Natural killer cell (primary cell): ENCODE results near the gene GOLPH3. TPM values are rescaled to one million over a fixed set of nuclear protein-coding genes. Genes with fewer than 3 reads are reported as not detected.

Source experiments
- ATAC-seq, 3 donors: fragments of 150-1000 bp in 2 of 3; fragments of 200-7000 bp in 1 of 3; cut with Tn5 transposase; 1 replicate in 1 of 3; 2 replicates in 2 of 3; pipeline ENCODE4 v1.10.0; 2021; ENCODE audit warnings: mild to moderate bottlenecking in 2 of 3, moderate library complexity in 2 of 3
- DNase-seq, 2 donors: peaks; one replicate each; pipeline versions ENCODE4 v3.0.0 to v3.0.0-alpha.2; 2013 to 2021; ENCODE audit warnings: mixed read lengths in 1 of 2
- H3K27ac ChIP-seq: one replicate; pipeline ENCODE4 v1.5.1; 2013; ENCODE audit warnings: mild to moderate bottlenecking, low read length
- H3K27me3 ChIP-seq: one replicate; pipeline ENCODE4 v1.6.1; 2013; ENCODE audit warnings: low read length; ENCODE audit not compliant: control insufficient read depth, insufficient read depth
- H3K36me3 ChIP-seq: one replicate; pipeline ENCODE4 v1.6.1; 2013; ENCODE audit warnings: low read length; ENCODE audit not compliant: control insufficient read depth, insufficient read depth
- H3K4me1 ChIP-seq: one replicate; pipeline ENCODE4 v1.6.1; 2013; ENCODE audit warnings: low read length; ENCODE audit not compliant: control insufficient read depth, insufficient read depth
- H3K4me3 ChIP-seq: one replicate; pipeline ENCODE4 v1.5.1; 2013; ENCODE audit warnings: low read length
- H3K9me3 ChIP-seq: one replicate; pipeline ENCODE4 v1.6.1; 2013; ENCODE audit warnings: low read length; ENCODE audit not compliant: control insufficient read depth, insufficient read depth
- H3K27ac Mint-ChIP-seq, 2 donors: one replicate each; pipeline ENCODE4 v1.8.0; 2022; ENCODE audit warnings: mild to moderate bottlenecking in 2 of 2, mixed read lengths in 2 of 2, moderate library complexity in 1 of 2
- H3K27me3 Mint-ChIP-seq, 2 donors: one replicate each; pipeline ENCODE4 v1.8.0; 2022; ENCODE audit warnings: low read depth in 2 of 2, mixed read lengths in 2 of 2
- H3K36me3 Mint-ChIP-seq: one replicate; pipeline ENCODE4 v1.8.0; 2022; ENCODE audit warnings: mixed read lengths
- H3K4me1 Mint-ChIP-seq, 2 donors: one replicate each; pipeline ENCODE4 v1.8.0; 2022; ENCODE audit warnings: mixed read lengths in 2 of 2
- H3K4me3 Mint-ChIP-seq: one replicate; pipeline ENCODE4 v1.8.0; 2022; ENCODE audit warnings: mild to moderate bottlenecking, moderate library complexity, mixed read lengths
- H3K9me3 Mint-ChIP-seq, 2 donors: one replicate each; pipeline ENCODE4 v1.8.0; 2022; ENCODE audit warnings: mixed read lengths in 2 of 2
- WGBS: methylation state at CpG from one replicate; pipeline ENCODE4 v1.1.7; 2013; ENCODE audit warnings: missing lambda C conversion rate; ENCODE audit not compliant: insufficient coverage; 5-methylcytosine and 5-hydroxymethylcytosine counted together
- intact Hi-C: fragments of 100-400 bp; cut with micrococcal nuclease; formaldehyde crosslinking; loops from one replicate; pipeline ENCODE4 v1.14.2; 2022
- total RNA-seq, 4 donors: library from RNA; stranded (reverse); fragments of 120-200 nt in 1 of 4; gene quantifications; one replicate each; pipeline versions ENCODE4 v1.2.3 to v1.2.4, GENCODE V29; 2013 to 2022
- TF ChIP-seq, protein P1 (sequence below): fragments of 200-600 bp; IDR thresholded peaks from one replicate; pipeline ENCODE4 v1.8.0; 2022; ENCODE audit warnings: antibody characterized with exemption

The GOLPH3 gene
- total RNA-seq, 3 donors from 2014 or later (not counting 1 experiment from before 2014, with no cell fraction given): 67.6 to 70.6 (median 69.3) TPM

DNA sequence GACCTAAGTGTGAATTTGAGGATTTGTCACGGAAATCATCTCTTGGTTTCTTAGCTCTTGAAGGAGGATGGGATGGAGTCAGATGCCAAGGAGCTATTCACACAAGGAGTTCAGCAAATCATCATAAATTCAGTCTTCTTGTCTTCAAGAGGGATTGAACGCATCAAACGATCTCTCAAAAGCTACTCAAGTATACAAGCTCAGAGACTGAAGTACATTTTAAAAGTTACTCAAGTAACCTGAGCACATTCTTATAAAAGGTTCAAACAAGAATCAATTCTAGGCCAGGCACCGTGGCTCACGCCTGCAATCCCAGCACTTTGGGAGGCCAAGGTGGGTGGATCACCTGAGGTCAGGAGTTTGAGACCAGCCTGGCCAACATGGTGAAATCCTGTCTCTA is 21.1 kb upstream of the GOLPH3 start:
- 88% methylated on average over 5 of the region's 5 CpGs for WGBS
- Histone ChIP-seq H3K4me3 (no peak overlapping the region), H3K9me3 (no peaks in the 10 kb centered on the region), H3K27me3 (no peaks in the 10 kb centered on the region), H3K27ac (no peak overlapping the region), H3K36me3 (no peaks in the 10 kb centered on the region), H3K4me1 (peaks cover 3% of the 10 kb centered on the region)
- no peaks in the 10 kb centered on the region for H3K36me3 Mint-ChIP-seq
- no peak for ATAC-seq
- TF ChIP-seq, protein P1, sequence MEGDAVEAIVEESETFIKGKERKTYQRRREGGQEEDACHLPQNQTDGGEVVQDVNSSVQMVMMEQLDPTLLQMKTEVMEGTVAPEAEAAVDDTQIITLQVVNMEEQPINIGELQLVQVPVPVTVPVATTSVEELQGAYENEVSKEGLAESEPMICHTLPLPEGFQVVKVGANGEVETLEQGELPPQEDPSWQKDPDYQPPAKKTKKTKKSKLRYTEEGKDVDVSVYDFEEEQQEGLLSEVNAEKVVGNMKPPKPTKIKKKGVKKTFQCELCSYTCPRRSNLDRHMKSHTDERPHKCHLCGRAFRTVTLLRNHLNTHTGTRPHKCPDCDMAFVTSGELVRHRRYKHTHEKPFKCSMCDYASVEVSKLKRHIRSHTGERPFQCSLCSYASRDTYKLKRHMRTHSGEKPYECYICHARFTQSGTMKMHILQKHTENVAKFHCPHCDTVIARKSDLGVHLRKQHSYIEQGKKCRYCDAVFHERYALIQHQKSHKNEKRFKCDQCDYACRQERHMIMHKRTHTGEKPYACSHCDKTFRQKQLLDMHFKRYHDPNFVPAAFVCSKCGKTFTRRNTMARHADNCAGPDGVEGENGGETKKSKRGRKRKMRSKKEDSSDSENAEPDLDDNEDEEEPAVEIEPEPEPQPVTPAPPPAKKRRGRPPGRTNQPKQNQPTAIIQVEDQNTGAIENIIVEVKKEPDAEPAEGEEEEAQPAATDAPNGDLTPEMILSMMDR: no peak
- no peak overlapping the region for H3K4me3 Mint-ChIP-seq
- H3K27me3 Mint-ChIP-seq: peaks cover 21 to 28% of the 10 kb centered on the region in 2 donors
- intact Hi-C loops: no loop called here
- no peaks in the 10 kb centered on the region for H3K9me3 Mint-ChIP-seq
- H3K27ac Mint-ChIP-seq: no peak overlapping the region
- no peak for DNase-seq
- peaks cover 0 to 6% of the 10 kb centered on the region in 2 donors for H3K4me1 Mint-ChIP-seq

DNA sequence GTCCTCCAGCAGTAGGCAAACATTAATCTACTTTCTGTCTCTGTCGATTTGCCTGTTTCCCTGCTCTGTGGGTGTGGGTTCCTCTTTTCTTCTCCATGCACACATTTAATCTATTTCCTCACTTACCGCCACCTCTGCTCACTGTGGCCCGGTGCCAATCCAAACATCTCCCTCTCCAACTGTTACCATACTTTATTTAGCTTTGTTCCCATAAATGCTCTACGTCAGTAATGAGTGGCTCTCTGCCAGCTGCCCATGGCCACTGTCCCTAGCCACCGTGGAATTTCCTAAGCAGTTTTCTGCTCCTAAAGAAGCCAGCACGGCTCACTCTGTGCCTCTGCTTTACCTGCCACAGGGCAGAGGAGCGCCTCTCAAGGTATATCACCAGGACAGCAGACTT is 19.5 kb upstream of the GOLPH3 start:
- intact Hi-C loops: no loop called here
- no peaks in the 10 kb centered on the region for H3K9me3 Mint-ChIP-seq

DNA sequence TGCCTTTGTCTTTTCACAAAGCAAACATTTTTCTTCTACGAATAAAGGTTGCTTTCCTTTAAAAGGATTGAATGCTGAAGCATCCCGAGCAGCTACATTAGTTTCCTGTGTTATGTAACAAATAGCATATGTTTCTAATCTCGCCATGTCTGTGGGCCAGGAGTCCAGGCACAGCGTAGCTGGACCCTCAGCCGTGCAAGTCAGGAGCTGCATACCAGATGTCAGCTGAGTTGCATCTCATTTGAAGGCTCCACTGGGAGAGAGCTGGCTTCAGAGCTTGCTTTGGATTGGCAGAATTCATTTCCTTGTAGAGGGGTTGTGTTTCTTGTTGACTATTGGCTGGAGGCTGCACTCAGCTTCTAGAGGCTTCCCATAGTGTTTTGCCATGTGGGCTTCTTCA is 16.0 kb upstream of the GOLPH3 start:
- Mint-ChIP-seq H3K4me3 (no peak overlapping the region), H3K27ac (no peak overlapping the region), H3K4me1 (peaks cover 0 to 6% of the 10 kb centered on the region in 2 donors), H3K27me3 (peaks cover 13 to 22% of the 10 kb centered on the region in 2 donors), H3K9me3 (no peaks in the 10 kb centered on the region), H3K36me3 (no peaks in the 10 kb centered on the region)
- 72% methylated on average over 5 of the region's 5 CpGs for WGBS
- H3K4me3 ChIP-seq: no peak overlapping the region
- no peaks in the 10 kb centered on the region for H3K36me3 ChIP-seq
- intact Hi-C loops: no loop called here
- H3K27ac ChIP-seq: no peak overlapping the region
- TF ChIP-seq, protein P1: no peak
- DNase-seq (no peak), ATAC-seq (no peak)
- peaks cover 3% of the 10 kb centered on the region for H3K4me1 ChIP-seq
- H3K9me3 ChIP-seq: no peaks in the 10 kb centered on the region
- H3K27me3 ChIP-seq: no peaks in the 10 kb centered on the region

More for the DNA sequence above, 19.5 kb upstream of the GOLPH3 start:
- H3K27ac Mint-ChIP-seq: no peak overlapping the region
- Histone ChIP-seq H3K9me3 (no peaks in the 10 kb centered on the region), H3K4me1 (peaks cover 3% of the 10 kb centered on the region), H3K27me3 (no peaks in the 10 kb centered on the region), H3K27ac (no peak overlapping the region), H3K4me3 (no peak overlapping the region), H3K36me3 (no peaks in the 10 kb centered on the region)
- H3K4me1 Mint-ChIP-seq: peaks cover 0 to 6% of the 10 kb centered on the region in 2 donors
- ATAC-seq (no peak), DNase-seq (no peak)
- WGBS: 16% methylated on average over 7 of the region's 7 CpGs
- no peaks in the 10 kb centered on the region for H3K36me3 Mint-ChIP-seq
- no peak overlapping the region for H3K4me3 Mint-ChIP-seq
- H3K27me3 Mint-ChIP-seq: peaks cover 17 to 28% of the 10 kb centered on the region in 2 donors
- TF ChIP-seq, protein P1: no peak

DNA sequence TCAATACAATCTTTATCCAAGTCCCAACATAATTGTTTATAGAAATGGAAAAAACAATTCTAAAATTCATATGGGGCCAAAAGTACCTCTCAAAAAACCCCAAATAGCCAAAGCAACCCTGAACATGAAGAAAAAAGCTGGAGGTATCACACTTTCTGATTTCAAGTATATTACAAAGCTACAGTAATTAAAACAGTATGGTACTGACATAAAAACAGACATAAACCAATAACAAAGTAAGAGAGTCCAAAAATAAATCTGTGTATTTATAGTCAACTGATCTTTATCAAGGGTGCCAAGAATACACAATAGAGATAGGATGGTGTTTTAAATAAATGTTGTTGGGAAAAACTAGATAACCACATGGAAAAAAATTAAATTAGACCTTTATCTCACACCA is 13.6 kb upstream of the GOLPH3 start:
- Mint-ChIP-seq H3K36me3 (no peaks in the 10 kb centered on the region), H3K4me1 (peaks cover 6 to 7% of the 10 kb centered on the region in 2 donors), H3K9me3 (no peaks in the 10 kb centered on the region), H3K27ac (no peak overlapping the region), H3K4me3 (no peak overlapping the region), H3K27me3 (peaks cover 2 to 7% of the 10 kb centered on the region in 2 donors)
- H3K9me3 ChIP-seq: no peaks in the 10 kb centered on the region
- H3K36me3 ChIP-seq: no peaks in the 10 kb centered on the region
- TF ChIP-seq, protein P1: no peak
- intact Hi-C loops: no loop called here
- no peak overlapping the region for H3K4me3 ChIP-seq
- H3K27me3 ChIP-seq: no peaks in the 10 kb centered on the region
- no peaks in the 10 kb centered on the region for H3K4me1 ChIP-seq
- DNase-seq (no peak), ATAC-seq (no peak)
- no peak overlapping the region for H3K27ac ChIP-seq
